ENCODE results near the gene KIAA0825.
"Not testable (repeated sequence)": the region's sequence is repeated elsewhere in the genome, so short reads cannot be mapped to it uniquely, and the experiment has no call there.

KIAA0825 gene

GRCh38 chr5:94170158-94170557 lies 448.2 kb downstream of the KIAA0825 start:
- not testable (repeated sequence) for DNase-seq

GRCh38 chr5:94168151-94168550 lies 450.3 kb downstream of the KIAA0825 start:
- DNase-seq = no peak

GRCh38 chr5:94161801-94162200 lies 456.6 kb downstream of the KIAA0825 start:
- DNase-seq = no peak

- DNase-seq = no peak
Observed at GRCh38 chr5:94159144-94159543, 459.3 kb downstream of the KIAA0825 start.

GRCh38 chr5:94157704-94158539 lies 460.5 kb downstream of the KIAA0825 start:
- DNase-seq = no peak

- no peak for DNase-seq
Observed at GRCh38 chr5:94154672-94155071, 463.7 kb downstream of the KIAA0825 start.

- DNase-seq = no peak
Observed at GRCh38 chr5:94153736-94154450, 464.5 kb downstream of the KIAA0825 start.

GRCh38 chr5:94143621-94144020 lies 474.8 kb downstream of the KIAA0825 start:
- not testable (repeated sequence) for DNase-seq

GRCh38 chr5:94140300-94140699 lies 478.1 kb downstream of the KIAA0825 start:
- DNase-seq = no peak

- DNase-seq = no peak
Observed at GRCh38 chr5:94130077-94130476, 488.3 kb downstream of the KIAA0825 start.

GRCh38 chr5:94125107-94125506 lies 493.3 kb downstream of the KIAA0825 start:
- no peak for DNase-seq

GRCh38 chr5:94116317-94116716 lies 502.1 kb downstream of the KIAA0825 start:
- not testable (repeated sequence) for DNase-seq

- no peak for DNase-seq
Observed at GRCh38 chr5:94113087-94113486, 505.3 kb downstream of the KIAA0825 start.

- DNase-seq = peak; percentile 41
Observed at GRCh38 chr5:94111209-94112004, 507.0 kb downstream of the KIAA0825 start.

GRCh38 chr5:94103514-94104245 lies 514.7 kb downstream of the KIAA0825 start:
- DNase-seq = no peak
